Measurements from ENCODE around the gene DES. TPM values are rescaled to one million over a fixed set of nuclear protein-coding genes. Genes with fewer than 3 reads are reported as not detected.

Gene DES
- total RNA-seq, 1 experiment from 2014 or later, result not detected

GRCh38 chr2:219381448-219381847 is 36.7 kb upstream of the DES start:
- peaks cover 2% of the 10 kb centered on the region for H3K4me1 ChIP-seq (ENCODE audit: insufficient read depth, low read length)
- H2AFZ ChIP-seq (ENCODE audit: low read length), result no peak overlapping the region
- TF ChIP-seq CTCF (conservative IDR thresholded peaks at IDR 0.05; ENCODE audit: low read depth, low read length) (no peak), EZH2phosphoT487 (IDR thresholded peaks at IDR 0.05; ENCODE audit: borderline replicate concordance, low read length) (no peak), EZH2 (IDR thresholded peaks at IDR 0.05; ENCODE audit: low read length, unreplicated experiment) (no peak)
- POLR2A ChIA-PET (ENCODE audit: unreplicated experiment), result no interaction called here
- peaks cover 3% of the 10 kb centered on the region for H3K79me2 ChIP-seq (ENCODE audit: low read length)
- H3K9ac ChIP-seq (ENCODE audit: low read length), result no peak overlapping the region
- H3K9me2 ChIP-seq (replicated peaks; ENCODE audit: low read length), result no peaks in the 10 kb centered on the region
- 0 out of 2 replicates have a peak, but pooled peaks cover 3% of the 10 kb centered on the region for H4K20me1 ChIP-seq (ENCODE audit: low read length)
- intact Hi-C loops (cut with micrococcal nuclease), result loop anchor here (10.0 kb wide), 1 partner anchor 217 kb away; the partner anchor contains the start of gene NHEJ1
- H3F3A ChIP-seq (ENCODE audit: low read length, unreplicated experiment), result no peaks in the 10 kb centered on the region
- DNase-seq (no peak), ATAC-seq (no peak)
- H3K9me3 ChIP-seq (ENCODE audit: low read length), result no peaks in the 10 kb centered on the region
- no TSS peak for BruUV-seq (replicated peaks)
- CTCF ChIA-PET, result no interaction called here
- H3K27me3 ChIP-seq (ENCODE audit: low read length), result no peaks in the 10 kb centered on the region
- peaks cover 28% of the 10 kb centered on the region for H3K36me3 ChIP-seq (ENCODE audit: low read depth, low read length)
- no peak overlapping the region for H3K4me3 ChIP-seq (ENCODE audit: low read length)
- no peak overlapping the region for H3K27ac ChIP-seq (ENCODE audit: low read length)
- H3K4me2 ChIP-seq (ENCODE audit: low read length), result no peak overlapping the region

- TF ChIP-seq EZH2 (IDR thresholded peaks at IDR 0.05; ENCODE audit: low read length, unreplicated experiment) (no peak), CTCF (conservative IDR thresholded peaks at IDR 0.05; ENCODE audit: low read depth, low read length) (no peak), EZH2phosphoT487 (IDR thresholded peaks at IDR 0.05; ENCODE audit: borderline replicate concordance, low read length) (no peak)
- no peaks in the 10 kb centered on the region for H3K9me3 ChIP-seq (ENCODE audit: low read length)
- H2AFZ ChIP-seq (ENCODE audit: low read length), result no peak overlapping the region
- no peak overlapping the region for H3K9ac ChIP-seq (ENCODE audit: low read length)
- no peak overlapping the region for H3K4me2 ChIP-seq (ENCODE audit: low read length)
- CTCF ChIA-PET, result no interaction called here
- peaks cover 28% of the 10 kb centered on the region for H3K36me3 ChIP-seq (ENCODE audit: low read depth, low read length)
- H3K4me1 ChIP-seq (ENCODE audit: insufficient read depth, low read length), result peaks cover 15% of the 10 kb centered on the region
- intact Hi-C loops (cut with micrococcal nuclease), result loop anchor here (10.0 kb wide), 1 partner anchor 219 kb away; the partner anchor contains the start of gene NHEJ1
- H3F3A ChIP-seq (ENCODE audit: low read length, unreplicated experiment), result no peaks in the 10 kb centered on the region
- no peak overlapping the region for H3K4me3 ChIP-seq (ENCODE audit: low read length)
- DNase-seq (no peak), ATAC-seq (no peak)
- POLR2A ChIA-PET (ENCODE audit: unreplicated experiment), result interaction anchor here (0.6 kb wide), 1 partner anchor 53 kb away, joined by 3 read pairs; no protein-coding TSS in a partner anchor
- peaks cover 11% of the 10 kb centered on the region for H3K79me2 ChIP-seq (ENCODE audit: low read length)
- no peaks in the 10 kb centered on the region for H3K27me3 ChIP-seq (ENCODE audit: low read length)
- H4K20me1 ChIP-seq (ENCODE audit: low read length), result 0 out of 2 replicates have a peak, but pooled peaks cover 9% of the 10 kb centered on the region
- no TSS peak for BruUV-seq (replicated peaks)
- no peak overlapping the region for H3K27ac ChIP-seq (ENCODE audit: low read length)
- H3K9me2 ChIP-seq (replicated peaks; ENCODE audit: low read length), result no peaks in the 10 kb centered on the region
These were observed 34.0 kb upstream of the DES start for GRCh38 chr2:219384083-219384713.

- TF ChIP-seq EZH2phosphoT487 (IDR thresholded peaks at IDR 0.05; ENCODE audit: borderline replicate concordance, low read length) (no peak), EZH2 (IDR thresholded peaks at IDR 0.05; ENCODE audit: low read length, unreplicated experiment) (no peak), CTCF (conservative IDR thresholded peaks at IDR 0.05; ENCODE audit: low read depth, low read length) (no peak)
- CTCF ChIA-PET, result no interaction called here
- no peak overlapping the region for H3K9ac ChIP-seq (ENCODE audit: low read length)
These were observed 33.3 kb upstream of the DES start for GRCh38 chr2:219384859-219385258.

More at GRCh38 chr2:219384859-219385258, 33.3 kb upstream of the DES start:
- intact Hi-C loops (cut with micrococcal nuclease), result loop anchor here (5.0 to 10.0 kb wide), 2 partner anchors 112 to 220 kb away; partner anchors contain the start of genes GMPPA and NHEJ1
- H3K27me3 ChIP-seq (ENCODE audit: low read length), result no peaks in the 10 kb centered on the region
- H4K20me1 ChIP-seq (ENCODE audit: low read length), result 0 out of 2 replicates have a peak, but pooled peaks cover 9% of the 10 kb centered on the region
- POLR2A ChIA-PET (ENCODE audit: unreplicated experiment), result no interaction called here
- no peaks in the 10 kb centered on the region for H3K9me3 ChIP-seq (ENCODE audit: low read length)
- H3F3A ChIP-seq (ENCODE audit: low read length, unreplicated experiment), result no peaks in the 10 kb centered on the region
- H3K9me2 ChIP-seq (replicated peaks; ENCODE audit: low read length), result no peaks in the 10 kb centered on the region
- no peak overlapping the region for H3K4me3 ChIP-seq (ENCODE audit: low read length)
- no peak overlapping the region for H2AFZ ChIP-seq (ENCODE audit: low read length)
- H3K79me2 ChIP-seq (ENCODE audit: low read length), result peaks cover 11% of the 10 kb centered on the region
- peaks cover 15% of the 10 kb centered on the region for H3K4me1 ChIP-seq (ENCODE audit: insufficient read depth, low read length)
- H3K27ac ChIP-seq (ENCODE audit: low read length), result no peak overlapping the region
- H3K36me3 ChIP-seq (ENCODE audit: low read depth, low read length), result peaks cover 28% of the 10 kb centered on the region
- no peak for DNase-seq
- ATAC-seq, result no peak
- no peak overlapping the region for H3K4me2 ChIP-seq (ENCODE audit: low read length)
- no TSS peak for BruUV-seq (replicated peaks)
